ENCODE results near the gene PRDM15. TPM values are rescaled to one million over a fixed set of nuclear protein-coding genes. Genes with fewer than 3 reads are reported as not detected.

The PRDM15 gene
- polyA plus RNA-seq, 1 experiment: 7.6 TPM

GRCh38 chr21:41891132-41891531, 12.0 kb upstream of the PRDM15 start:
- no peak for TF ChIP-seq CTCF (IDR thresholded peaks at IDR 0.05; ENCODE audit: insufficient read depth, low read depth, low read length)
- Histone ChIP-seq H3K27me3 (ENCODE audit: control insufficient read depth, insufficient read depth, low read length) (no peaks in the 10 kb centered on the region), H3K36me3 (ENCODE audit: control insufficient read depth, insufficient read depth, low read length) (peaks cover 9% of the 10 kb centered on the region), H3K4me3 (ENCODE audit: low read depth, low read length) (no peak overlapping the region)
- ChIA-PET CTCF (interaction anchor here (0.6 kb wide), 1 partner anchor 39 kb away, joined by 3 read pairs; no protein-coding TSS in a partner anchor), POLR2A (no interaction called here)
- DNase-seq (ENCODE audit: low read depth): no peak

GRCh38 chr21:41890355-41890754, 11.2 kb upstream of the PRDM15 start:
- DNase-seq (ENCODE audit: low read depth): no peak
- Histone ChIP-seq H3K4me3 (ENCODE audit: low read depth, low read length) (no peak overlapping the region), H3K27me3 (ENCODE audit: control insufficient read depth, insufficient read depth, low read length) (no peaks in the 10 kb centered on the region), H3K36me3 (ENCODE audit: control insufficient read depth, insufficient read depth, low read length) (peaks cover 9% of the 10 kb centered on the region)
- ChIA-PET CTCF (interaction anchor here (0.8 kb wide), 1 partner anchor 9 kb away, joined by 4 read pairs; no protein-coding TSS in a partner anchor), POLR2A (no interaction called here)
- no peak for TF ChIP-seq CTCF (IDR thresholded peaks at IDR 0.05; ENCODE audit: insufficient read depth, low read depth, low read length)

GRCh38 chr21:41888749-41889376, 9.7 kb upstream of the PRDM15 start:
- Histone ChIP-seq H3K27me3 (ENCODE audit: control insufficient read depth, insufficient read depth, low read length) (no peaks in the 10 kb centered on the region), H3K36me3 (ENCODE audit: control insufficient read depth, insufficient read depth, low read length) (peaks cover 8% of the 10 kb centered on the region), H3K4me3 (ENCODE audit: low read depth, low read length) (no peak overlapping the region)
- TF ChIP-seq CTCF (IDR thresholded peaks at IDR 0.05; ENCODE audit: insufficient read depth, low read depth, low read length): no peak
- DNase-seq (ENCODE audit: low read depth): no peak
- ChIA-PET POLR2A (no interaction called here), CTCF (interaction anchor here (1.1 kb wide), 1 partner anchor 218 kb away, joined by 3 read pairs; no protein-coding TSS in a partner anchor)

- CTCF ChIA-PET: interaction anchor here (1.0 to 1.1 kb wide), 2 partner anchors 220 to 230 kb away, joined by 3 read pairs; no protein-coding TSS in a partner anchor
- TF ChIP-seq CTCF (IDR thresholded peaks at IDR 0.05; ENCODE audit: insufficient read depth, low read depth, low read length): no peak
- no peak for DNase-seq (ENCODE audit: low read depth)
- H3K36me3 ChIP-seq (ENCODE audit: control insufficient read depth, insufficient read depth, low read length): peaks cover 8% of the 10 kb centered on the region
- H3K4me3 ChIP-seq (ENCODE audit: low read depth, low read length): no peak overlapping the region
- H3K27me3 ChIP-seq (ENCODE audit: control insufficient read depth, insufficient read depth, low read length): no peaks in the 10 kb centered on the region
- POLR2A ChIA-PET: no interaction called here
Measured at GRCh38 chr21:41887667-41888066, 8.5 kb upstream of the PRDM15 start.

- CTCF ChIA-PET: no interaction called here
- no peak for DNase-seq (ENCODE audit: low read depth)
- H3K4me3 ChIP-seq (ENCODE audit: low read depth, low read length): no peak overlapping the region
- TF ChIP-seq CTCF (IDR thresholded peaks at IDR 0.05; ENCODE audit: insufficient read depth, low read depth, low read length): no peak
- POLR2A ChIA-PET: no interaction called here
- no peaks in the 10 kb centered on the region for H3K27me3 ChIP-seq (ENCODE audit: control insufficient read depth, insufficient read depth, low read length)
- peaks cover 6% of the 10 kb centered on the region; the same call in 1 of the 2 replicates for H3K36me3 ChIP-seq (ENCODE audit: control insufficient read depth, insufficient read depth, low read length)
Measured at GRCh38 chr21:41886328-41886727, 7.2 kb upstream of the PRDM15 start.
